Stimulated activated CD4-positive, alpha-beta T cell treated with anti-CD3 and anti-CD28 coated beads, Interleukin-2, amount 100 ng/mL, for 48 hours (primary cell): ENCODE measurements around the gene NDNF.
A peak's percentile ranks its signal among the peaks of the same experiment; 100 is the strongest.

Source experiments
- DNase-seq, 2 donors: peaks; one replicate each; pipeline ENCODE4 v3.0.0-alpha.2; 2020

The NDNF gene

DNA sequence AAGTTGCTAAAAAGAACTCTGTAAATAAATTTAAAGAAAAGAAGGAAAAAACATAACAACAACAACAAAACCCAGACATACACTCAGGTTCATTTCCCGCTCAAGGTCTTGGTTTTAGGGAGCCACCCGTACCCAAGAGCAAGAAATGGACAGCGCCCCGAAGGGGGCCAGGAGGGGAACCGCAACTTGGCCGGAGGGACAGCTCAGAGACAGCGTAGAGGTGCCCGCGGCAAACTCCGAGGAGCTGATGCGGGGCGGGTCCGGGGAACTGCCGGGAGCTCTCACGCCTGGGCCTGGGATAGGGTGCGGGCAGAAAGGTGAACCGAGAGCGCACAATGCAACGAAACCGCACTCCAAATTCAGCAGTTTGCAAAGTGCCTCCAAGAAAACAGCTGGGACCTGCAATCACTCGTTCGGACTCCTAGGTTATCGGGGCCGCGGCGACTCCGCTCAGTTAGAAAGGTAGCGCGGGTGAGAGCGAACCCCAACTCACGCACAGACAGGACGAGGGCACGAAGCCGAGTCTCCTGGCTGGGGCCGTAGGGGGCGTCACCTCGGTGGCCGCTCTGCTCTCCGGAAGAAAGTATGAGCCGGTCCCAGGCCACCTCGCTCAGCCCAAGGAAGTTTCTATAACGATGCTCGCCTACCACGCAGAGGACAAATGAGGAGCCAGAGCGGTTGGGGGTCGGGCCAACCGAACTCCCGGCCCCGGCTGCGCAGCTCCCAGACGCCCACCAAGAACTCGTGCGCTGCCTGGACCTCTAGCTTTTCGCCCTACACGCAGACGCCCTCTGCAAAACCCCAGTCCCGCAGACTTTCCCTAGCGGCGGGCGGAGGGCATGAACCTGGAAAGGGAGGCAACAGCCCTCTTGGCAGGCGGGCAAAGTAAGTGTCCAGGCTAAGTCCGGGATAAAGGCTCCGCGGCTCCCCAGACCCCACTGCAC is 1.4 kb downstream of the NDNF start:
- DNase-seq = peak in 1 of 2 donors; percentile 14

DNA sequence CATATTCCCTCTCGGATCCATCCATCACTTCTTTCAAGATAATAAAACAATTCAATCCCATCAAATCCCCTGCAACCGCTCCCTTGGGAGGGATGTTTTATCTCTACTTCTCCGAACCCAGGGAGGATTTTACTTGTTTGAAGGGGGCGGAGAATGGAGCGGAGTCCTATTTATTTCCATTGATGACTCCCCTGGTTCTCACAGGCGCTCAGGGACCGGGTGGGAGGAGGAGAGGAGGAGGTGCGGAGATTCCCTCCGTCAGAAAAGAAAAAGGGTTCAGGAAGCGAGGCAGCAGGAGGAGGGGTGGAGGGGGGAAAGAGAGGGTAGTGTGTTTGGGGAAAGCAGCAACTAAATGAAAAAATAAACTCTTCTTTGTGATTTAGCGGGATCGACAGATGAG is 2.1 kb downstream of the NDNF start:
- no peak for DNase-seq

DNA sequence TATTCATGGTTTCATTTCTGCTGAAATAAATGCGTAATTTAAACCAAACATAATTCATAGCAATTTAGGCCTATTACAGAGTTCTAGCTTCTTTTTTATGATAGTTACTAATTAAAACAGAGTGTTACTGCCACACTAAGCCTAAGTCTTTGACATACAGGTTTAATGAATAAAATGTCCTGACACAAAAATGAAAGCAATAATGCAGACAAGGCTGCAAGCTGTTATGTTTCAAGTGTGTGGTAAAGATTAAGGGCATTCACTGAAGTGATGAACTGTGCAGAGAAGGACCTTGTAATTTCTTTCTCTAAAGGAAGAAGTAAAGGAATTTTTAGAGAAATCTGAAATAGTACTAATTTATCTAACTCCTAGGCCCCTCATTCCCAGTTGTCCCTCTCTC is 2.9 kb downstream of the NDNF start:
- no peak for DNase-seq

DNA sequence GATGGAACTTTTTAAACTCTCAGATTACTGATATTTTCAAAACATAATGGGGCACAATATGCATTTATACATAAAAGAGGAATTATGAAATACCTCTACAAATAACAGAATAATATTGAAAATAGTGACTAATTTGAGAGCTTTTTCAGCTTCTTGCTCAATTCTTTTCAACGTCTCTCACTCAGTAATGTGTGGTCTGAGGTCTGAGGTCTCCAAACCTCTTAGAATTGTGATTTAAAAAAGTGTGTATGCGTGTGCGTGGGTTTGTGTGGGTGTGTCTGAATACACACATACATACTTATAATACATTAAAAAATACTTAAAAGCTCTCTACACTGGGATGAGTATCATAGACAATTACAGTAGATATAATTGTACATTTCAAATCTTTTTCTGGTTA is 7.9 kb downstream of the NDNF start:
- DNase-seq = no peak

DNA sequence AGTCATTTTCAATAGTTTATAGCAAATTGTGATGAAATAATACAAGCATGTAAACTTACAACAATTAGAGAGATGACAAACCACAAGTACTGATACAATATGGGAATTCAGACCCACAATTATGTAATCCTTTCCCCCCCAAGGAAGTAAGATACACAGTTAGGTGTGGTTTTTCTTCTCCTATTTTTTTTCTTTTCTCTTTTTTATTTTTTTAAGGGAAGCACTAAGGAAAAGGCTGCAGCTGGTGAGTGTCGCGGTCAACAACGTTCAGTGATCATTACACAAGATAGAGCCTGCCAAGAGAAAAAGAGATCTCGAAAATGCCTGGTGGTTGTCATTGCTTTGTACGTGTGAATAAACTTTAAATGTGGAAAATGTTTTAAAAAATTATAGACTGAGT is 9.8 kb downstream of the NDNF start:
- DNase-seq = no peak

DNA sequence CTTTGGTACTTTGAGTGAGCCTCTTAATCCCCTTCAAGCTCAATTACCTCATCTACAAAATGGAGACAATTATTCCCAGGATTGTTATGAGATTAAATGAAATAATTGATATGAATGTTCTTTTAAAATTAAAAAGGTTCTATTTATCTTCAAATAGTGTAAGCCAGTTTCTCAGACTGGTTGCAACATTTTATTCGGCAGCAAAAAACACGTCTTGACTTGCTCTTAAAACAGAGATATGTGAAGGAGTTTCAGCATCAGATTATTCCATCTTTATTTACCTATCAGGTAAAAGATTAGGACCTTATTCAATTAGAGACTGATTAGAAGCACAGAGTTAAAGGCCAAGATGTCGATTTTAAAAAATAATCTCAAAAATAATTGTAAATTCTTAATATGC is 10.5 kb downstream of the NDNF start:
- no peak for DNase-seq

DNA sequence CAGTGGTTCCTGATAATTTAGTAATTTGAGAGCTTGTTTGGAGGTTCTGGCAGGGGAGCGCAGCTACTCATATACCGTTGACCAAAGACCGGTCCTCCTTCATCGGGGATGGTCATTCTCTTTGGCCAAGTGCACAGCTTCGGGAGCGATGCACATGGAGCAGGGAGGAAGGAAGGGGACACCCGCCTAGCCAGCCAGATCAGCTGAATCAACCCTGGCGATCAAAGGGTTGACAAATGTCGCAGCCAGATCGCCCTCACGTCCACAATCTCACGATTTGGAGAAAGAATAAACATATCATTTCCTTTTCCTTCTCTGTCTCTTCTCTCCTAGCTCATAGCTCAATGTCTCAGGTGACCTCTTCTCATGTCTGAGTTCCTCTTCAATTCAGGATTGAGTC is 11.1 kb downstream of the NDNF start:
- no peak for DNase-seq

DNA sequence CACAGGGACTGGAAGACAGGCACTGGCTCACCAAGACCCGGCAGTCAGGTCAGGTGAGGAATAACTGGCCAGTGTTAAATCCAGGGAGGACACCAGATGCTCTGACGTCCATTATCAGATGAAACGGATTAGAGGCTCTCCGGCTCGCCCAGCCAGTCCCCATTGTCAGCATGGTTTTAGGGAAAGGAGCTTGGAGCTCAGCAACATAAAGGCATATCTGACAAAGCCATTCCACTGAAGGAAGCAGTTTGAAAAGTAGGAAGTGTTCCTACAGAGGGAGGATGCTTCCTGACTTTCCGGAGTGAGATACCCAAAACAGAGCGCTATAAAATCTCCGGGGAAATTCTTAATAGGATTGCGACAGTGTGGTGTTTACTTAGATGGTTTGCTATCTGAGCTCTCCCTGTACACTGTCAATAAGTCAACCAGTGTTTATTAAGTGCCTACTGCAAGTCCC is 14.8 kb downstream of the NDNF start:
- DNase-seq = no peak

DNA sequence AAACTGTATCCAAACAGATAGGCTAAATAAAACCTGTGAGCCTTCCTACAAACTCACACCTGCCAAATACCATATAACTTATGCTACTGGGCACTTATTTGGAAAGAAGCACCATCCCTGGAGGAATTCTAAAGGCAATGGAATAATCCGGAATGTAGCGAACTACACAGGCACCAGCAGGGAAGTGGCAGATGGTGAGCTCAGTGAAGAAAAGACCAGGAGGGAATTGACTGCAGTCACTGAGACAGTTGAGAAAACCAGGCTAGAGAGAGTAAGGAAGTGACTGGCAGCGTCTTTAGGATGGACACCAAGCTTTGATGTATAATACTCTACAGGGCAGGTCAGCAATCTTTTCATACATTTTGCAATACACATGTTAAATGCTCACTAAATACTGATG is 16.3 kb downstream of the NDNF start:
- no peak for DNase-seq

DNA sequence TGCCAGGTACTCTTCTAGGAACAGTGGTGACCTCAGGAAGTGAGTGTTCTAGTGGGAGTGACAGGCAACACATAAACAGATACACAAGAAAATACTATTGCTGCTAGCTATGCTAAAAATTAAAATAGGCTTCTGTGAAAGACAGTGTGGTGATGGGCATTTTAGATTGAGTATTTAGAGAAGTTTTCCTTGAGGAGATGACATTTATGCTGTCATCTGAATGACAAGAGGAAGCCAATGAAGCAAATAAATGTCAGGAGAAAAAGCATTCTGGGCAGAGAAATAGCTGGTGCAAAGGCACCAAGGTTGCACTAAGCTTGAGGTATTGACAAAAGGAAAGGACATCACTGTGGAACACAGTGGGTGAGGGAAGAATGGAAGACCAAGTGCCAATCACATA is 18.0 kb downstream of the NDNF start:
- DNase-seq = no peak

DNA sequence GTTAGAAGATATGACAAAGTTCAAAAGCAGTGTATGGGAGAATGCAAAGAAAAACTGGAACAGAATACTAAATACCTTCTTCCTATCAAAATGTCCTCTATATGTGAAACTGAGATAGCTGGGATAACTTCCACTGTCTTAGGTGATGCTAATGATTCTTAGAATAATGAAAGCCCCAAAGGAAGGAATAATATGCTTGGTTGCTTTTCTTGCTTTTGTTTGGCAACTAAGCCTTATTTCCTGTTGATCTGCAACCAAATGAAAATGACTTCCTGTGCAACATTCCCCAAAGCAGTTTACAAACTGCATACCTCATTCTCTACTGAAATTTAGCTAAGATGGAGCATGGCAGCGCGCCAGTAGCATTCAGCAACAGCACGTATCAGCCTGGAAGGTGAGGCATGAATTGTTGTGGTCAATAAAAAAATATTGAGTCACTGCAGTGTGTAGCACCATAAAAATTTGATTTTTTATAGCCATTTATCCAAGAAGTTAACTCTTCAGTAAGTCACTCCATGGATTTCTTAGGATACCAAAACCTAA is 18.7 kb downstream of the NDNF start:
- no peak for DNase-seq

DNA sequence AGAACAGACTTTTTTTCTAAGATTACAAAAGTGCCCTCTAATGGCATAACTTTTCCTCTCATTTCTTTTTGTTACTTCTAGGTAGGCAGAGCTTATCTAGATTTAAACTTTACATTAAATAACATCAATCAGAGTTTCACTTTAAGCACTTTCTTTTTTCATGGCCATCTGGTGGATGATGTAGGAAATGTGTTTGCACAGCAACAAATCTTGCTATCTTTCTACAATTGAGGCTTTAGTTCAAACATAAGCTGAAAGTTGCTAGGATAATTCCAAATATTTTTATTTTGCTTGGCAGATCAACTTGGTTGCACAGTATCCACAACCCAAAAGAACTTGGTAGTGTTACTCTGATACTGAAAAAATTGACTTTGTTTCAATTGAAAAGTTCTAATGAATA is 22.0 kb downstream of the NDNF start:
- DNase-seq = no peak

DNA sequence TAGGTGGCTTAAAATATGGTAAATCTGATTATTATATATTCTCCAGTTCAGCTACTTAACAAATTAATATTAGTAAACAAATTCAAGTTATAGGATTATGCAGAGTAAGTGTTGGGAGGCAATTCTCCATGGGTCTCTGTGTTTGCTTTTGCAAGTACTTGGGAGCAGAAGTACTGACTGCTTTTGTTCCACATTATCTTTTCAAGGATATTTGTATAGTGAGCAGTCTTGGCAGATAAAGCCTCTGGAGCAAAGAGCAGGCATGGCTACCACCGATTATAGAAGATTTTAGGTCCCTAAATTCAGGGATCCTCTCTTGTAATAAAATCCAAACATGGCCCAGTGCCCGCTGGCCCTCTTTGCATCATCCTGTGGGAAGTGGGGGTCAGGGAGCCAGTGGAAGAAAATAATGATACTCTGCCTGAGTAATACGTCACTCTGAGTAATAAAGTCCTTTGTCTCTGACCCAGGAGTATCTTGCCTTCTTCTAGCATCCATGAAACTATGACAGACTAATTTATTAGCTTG is 23.2 kb downstream of the NDNF start:
- no peak for DNase-seq

DNA sequence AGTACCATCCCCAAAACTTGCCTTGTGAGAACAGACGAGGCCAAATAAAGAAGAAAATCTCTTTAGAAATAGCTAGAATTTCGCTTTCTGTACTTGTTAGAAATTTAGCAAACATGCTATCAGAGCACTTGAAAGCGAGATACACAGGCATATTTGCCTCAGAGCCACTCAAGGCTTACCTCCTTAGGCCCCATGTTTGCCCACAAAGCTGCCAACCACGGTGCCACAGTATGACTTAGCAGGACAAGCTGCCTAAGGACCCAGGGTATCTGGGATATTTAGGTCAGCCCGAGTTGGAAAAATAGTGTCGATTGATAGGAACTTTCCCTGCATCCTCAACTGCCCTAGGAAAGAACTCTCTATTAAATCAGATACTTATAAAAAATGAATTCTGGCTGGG is 24.2 kb downstream of the NDNF start:
- DNase-seq = no peak

DNA sequence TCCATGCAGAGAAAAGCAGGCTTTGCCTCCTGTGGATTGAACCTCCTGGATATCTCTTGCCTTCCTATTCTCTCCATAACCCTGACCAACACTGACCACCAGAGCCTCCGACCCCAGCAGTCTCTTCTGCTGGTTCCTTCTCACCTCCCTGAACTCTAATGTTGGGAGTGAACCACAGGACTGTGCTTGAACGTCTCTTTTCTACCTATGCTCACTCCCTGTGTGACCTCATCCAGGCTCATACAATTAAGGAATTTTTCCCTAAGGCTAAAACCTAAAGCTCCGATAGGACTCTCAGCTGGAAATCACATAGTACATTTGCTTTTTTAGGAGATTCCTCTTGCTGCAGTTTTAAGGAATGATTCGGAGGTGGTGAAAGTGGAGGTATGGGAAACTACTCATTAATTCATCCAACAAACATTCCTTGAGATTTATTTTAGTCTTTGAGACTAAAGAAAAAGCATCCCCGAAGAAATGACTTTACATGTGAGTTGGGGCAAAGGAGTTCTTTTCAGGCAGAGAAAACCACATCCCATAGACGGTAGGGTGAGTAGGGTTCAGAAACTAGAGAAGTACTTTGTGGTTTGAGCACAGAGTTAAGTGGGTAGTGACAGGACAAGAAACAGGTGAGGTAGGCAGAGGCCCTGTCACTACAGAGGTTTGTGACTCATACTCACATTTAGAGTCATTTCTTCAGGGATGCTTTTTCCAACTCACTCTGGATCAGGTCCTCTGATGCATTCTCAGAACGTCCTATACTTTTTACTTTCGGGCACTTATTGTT is 30.8 kb downstream of the NDNF start:
- peak in 1 of 2 donors; percentile 5 for DNase-seq

DNA sequence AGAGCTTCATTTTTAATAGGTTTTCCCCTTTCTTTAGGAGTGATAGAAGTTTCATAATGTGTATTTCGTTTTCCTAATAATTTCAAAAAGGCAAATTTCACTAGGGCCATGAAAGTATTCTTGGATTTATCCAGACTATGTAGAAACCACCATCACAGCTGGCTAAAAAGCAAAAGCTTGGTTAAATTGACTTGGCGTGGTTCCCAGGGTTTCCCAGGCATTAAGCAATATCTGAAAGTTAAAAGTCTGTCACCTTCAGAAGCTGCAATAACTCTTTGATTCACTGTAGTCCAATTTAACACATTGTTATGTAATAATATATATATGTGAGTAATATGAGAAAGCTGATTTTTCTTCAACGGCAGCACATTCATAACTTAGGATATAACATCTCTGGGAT is 38.3 kb downstream of the NDNF start:
- no peak for DNase-seq

DNA sequence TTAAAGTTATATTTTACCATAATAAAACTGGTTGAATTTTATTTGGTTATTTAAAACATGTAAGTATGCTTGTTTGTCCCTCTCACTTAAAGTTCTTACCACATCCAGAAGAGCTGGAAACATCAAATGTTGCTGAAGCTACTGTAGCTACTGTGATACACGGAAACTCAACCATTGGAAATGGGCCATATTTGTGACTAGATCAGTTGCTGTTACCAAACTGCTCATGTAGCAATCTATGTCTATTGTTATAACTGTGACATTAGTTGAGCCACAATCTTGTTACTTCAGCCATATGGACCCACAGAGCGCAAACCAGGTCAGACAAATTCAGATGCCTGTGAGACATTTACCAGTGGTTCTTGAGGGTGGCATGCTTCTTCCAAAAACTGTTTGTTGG is 41.6 kb downstream of the NDNF start:
- DNase-seq = no peak

DNA sequence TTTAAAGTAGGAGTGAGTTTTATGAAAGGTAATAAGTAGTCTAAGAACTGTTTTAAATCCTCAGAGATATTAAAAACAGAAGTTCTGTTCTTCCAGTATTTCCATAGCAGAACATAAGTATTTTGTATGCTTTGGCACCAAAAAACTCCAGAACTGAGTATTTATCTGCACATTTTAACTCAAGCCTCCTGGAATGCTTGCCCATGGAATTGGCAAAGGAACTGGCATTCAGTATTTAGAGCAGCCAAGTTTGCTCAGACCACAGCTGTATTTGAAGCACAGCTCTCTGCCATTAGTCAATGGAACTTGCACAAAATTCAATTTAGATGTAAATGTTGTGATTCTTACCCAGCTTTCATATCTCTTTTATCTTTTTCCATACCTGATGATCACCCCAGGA is 42.2 kb downstream of the NDNF start:
- no peak for DNase-seq

DNA sequence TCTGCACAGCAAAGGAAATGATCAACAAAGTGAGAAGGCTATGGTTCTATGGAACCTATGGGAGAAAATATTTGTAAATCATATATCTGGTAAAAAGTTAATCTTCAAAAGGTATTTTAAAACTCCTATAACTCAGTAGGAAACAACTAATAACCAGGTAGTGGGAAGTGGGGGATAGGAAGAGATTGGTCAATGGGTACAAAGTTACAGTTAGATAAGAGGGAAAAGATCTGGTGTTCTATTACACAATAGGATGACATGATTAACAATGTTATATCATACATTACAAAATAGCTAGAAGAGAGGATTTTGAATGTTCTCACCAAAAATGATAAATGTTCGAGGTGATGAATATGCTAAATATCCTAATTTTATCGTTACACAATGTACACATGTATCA is 46.3 kb downstream of the NDNF start:
- DNase-seq = no peak

DNA sequence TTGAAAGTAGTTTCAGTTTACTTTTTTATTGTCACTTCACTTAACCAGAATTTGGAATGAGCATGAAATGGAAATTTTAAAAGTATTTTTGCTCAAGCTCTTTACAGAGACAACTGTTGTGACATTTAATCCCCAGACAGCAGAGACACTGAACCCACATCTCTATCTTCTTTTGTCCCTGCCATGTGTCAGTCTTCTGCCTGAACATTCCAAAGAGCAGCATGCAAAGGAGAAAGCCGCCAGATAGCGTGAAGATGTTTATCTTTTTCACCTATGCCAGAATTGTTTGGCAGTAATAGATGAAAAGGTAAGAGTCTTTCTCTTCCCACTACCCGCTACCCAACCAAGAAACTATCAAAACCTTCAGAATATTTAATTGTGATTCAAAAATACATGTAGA is 46.8 kb downstream of the NDNF start:
- no peak for DNase-seq

DNA sequence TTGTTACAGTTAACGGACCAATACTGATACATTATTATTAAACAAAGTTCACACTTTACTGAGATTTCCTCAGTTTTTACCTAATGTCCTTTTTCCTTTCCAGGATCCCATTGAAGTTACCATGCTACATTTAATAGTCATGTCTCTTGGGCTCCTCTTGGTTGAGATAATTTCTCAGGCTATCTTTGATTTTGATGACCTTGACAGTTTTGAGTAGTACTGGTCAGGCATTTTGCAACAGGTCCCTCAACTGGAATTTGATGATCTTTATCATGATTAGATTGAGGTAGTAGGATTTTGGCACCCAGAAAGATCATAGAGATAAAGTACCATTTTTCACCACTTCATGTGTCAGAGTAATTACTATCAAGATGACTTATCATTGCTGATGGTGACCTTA is 53.8 kb downstream of the NDNF start:
- no peak for DNase-seq

DNA sequence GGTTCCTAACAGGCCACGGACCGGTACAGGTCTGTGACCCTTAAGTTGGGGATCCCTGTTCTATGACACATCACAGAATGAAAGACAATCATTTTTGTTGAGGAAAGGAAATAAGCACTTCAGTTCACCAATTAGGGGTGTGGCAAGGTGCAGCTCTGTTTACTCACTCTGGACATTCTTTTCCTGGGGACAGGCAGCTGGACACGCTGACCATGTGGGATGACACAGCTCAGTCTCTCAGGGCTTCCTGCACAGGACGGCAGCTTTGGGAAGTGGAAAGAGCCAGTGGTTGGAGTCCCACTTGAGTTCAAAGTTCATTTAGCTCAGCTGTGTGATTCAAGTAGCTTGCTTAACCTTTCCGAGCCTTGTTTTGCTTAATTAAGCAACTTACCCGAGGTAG is 55.7 kb downstream of the NDNF start:
- no peak for DNase-seq

DNA sequence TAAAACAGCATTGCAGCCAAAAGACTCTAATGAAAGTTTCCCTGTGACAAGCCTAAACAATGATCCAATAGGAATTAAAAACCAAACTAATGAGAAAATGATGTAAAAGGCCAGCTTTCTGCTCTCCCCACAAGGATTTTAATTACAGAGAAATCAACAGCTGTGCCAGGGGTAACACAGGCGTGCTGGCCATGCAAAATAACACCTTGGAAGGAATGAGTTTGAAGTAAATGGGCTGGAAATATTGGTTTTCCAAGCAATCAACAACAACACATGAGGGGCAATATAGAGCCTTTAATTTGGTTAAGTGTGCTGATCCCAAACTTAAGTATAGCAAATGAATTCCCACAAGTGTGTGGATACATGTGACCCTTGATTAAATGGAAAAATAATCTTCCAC is 56.9 kb downstream of the NDNF start:
- no peak for DNase-seq

DNA sequence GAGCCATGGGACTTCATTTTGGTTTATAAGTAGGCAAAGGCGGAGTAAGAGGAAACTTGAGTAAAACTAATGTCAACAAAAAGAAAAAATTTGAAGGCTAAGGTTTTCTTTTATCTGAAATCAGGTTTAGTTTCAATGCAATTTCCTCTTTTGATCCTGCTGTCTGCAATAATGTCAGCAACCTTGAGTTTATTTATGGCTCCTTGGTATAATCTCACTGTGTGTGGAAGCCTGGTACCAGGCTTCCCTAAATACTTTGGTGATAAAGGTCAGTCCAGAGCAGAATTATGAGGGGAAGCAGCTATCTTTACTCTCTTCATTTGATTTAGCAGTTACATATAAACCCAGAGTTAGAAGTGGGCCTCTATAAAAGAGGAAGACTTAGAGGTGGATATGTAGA is 57.8 kb downstream of the NDNF start:
- DNase-seq = no peak
